Endothelial cell of umbilical vein (primary cell): ENCODE data around the gene PTPRD. TPM values are rescaled to one million over a fixed set of nuclear protein-coding genes. Genes with fewer than 3 reads are reported as not detected.

Source experiments
- BruUV-seq: library from RNA; stranded (reverse); fragments of 400-500 nt; replicated peaks from 2 replicates; lab custom pipeline; 2021; lab: Mats Ljungman, UMichigan
- CTCF ChIA-PET: fragments of 300-600, 350-600 bp; sonication (Branson Sonifier 250); formaldehyde crosslinking; loops from one replicate; lab custom pipeline; 2021; ENCODE audit warnings: antibody characterized with exemption, inconsistent platforms; lab: Charles Lee
- POLR2A ChIA-PET: fragments of 300-600, 350-600 bp; sonication (Branson Sonifier 250); formaldehyde crosslinking; loops from one replicate; lab custom pipeline; 2021; ENCODE audit warnings: antibody characterized with exemption, inconsistent platforms; lab: Charles Lee
- DNase-seq: peaks from one replicate; pipeline ENCODE4 v3.0.0-alpha.2; 2011; ENCODE audit warnings: low read depth, low spot score
- FAIRE-seq: peaks from 2 replicates; lab custom pipeline; 2011; peaks lifted over from hg19 to GRCh38; lab: Jason Lieb, UNC
- H2AFZ ChIP-seq: 2 replicates; pipeline ENCODE4 v1.6.0; 2012; ENCODE audit warnings: low read depth, low read length, control low read depth, inconsistent platforms
- H3K27ac ChIP-seq: 2 replicates; pipeline ENCODE4 v1.5.1; 2011; ENCODE audit warnings: low read depth, mild to moderate bottlenecking, control low read depth, low read length, moderate library complexity; ENCODE audit not compliant: insufficient read depth
- H3K27me3 ChIP-seq, 2 experiments: 2 replicates each; pipeline versions ENCODE4 v1.6.0 to v1.6.1; 2011; ENCODE audit warnings: low read length in 2 of 2, mixed read lengths in 1 of 2; ENCODE audit not compliant: control insufficient read depth in 2 of 2, insufficient read depth in 2 of 2
- H3K36me3 ChIP-seq, 2 experiments: 2 replicates in 1 of 2; 3 replicates in 1 of 2; pipeline ENCODE4 v1.5.1; 2011; ENCODE audit warnings: low read length in 2 of 2, mild to moderate bottlenecking in 1 of 2, moderate library complexity in 1 of 2; ENCODE audit not compliant: control insufficient read depth in 2 of 2, insufficient read depth in 2 of 2; ENCODE audit errors: extremely low read depth in 1 of 2
- H3K4me1 ChIP-seq: 3 replicates; pipeline ENCODE4 v1.5.1; 2011; ENCODE audit warnings: mild to moderate bottlenecking, low read length; ENCODE audit not compliant: control insufficient read depth, insufficient read depth; ENCODE audit errors: extremely low read depth
- H3K4me2 ChIP-seq: 2 replicates; pipeline ENCODE4 v1.6.1; 2011; ENCODE audit warnings: low read length, control low read depth, mixed read lengths; ENCODE audit not compliant: insufficient read depth
- H3K4me3 ChIP-seq, 3 experiments: fragments of 200-600 bp in 1 of 3; sonication (generic), shearing (Covaris generic) in 1 of 3; replicated peaks in 1 of 3; 2 replicates each; pipeline ENCODE4 v1.5.1; 2011 to 2016; ENCODE audit warnings: control low read depth in 3 of 3, low read length in 3 of 3, mild to moderate bottlenecking in 2 of 3, inconsistent platforms in 1 of 3, low read depth in 1 of 3, moderate library complexity in 1 of 3; ENCODE audit not compliant: insufficient read depth in 1 of 3
- H3K79me2 ChIP-seq: 2 replicates; pipeline ENCODE4 v1.6.0; 2012; ENCODE audit warnings: low read length, inconsistent platforms; ENCODE audit not compliant: control insufficient read depth, insufficient read depth
- H3K9ac ChIP-seq: replicated peaks from 2 replicates; pipeline ENCODE3; 2011; ENCODE audit warnings: low read length, control low read depth; ENCODE audit not compliant: insufficient read depth; ENCODE audit errors: extremely low read depth
- H3K9me1 ChIP-seq: replicated peaks from 3 replicates; pipeline ENCODE4 v1.6.0; 2011; ENCODE audit warnings: mild to moderate bottlenecking, low read length; ENCODE audit not compliant: control insufficient read depth, insufficient read depth; ENCODE audit errors: extremely low read depth
- H3K9me3 ChIP-seq: replicated peaks from 2 replicates; pipeline ENCODE4 v1.5.1; 2012; ENCODE audit warnings: low read length, inconsistent platforms; ENCODE audit not compliant: control insufficient read depth, insufficient read depth
- H4K20me1 ChIP-seq: replicated peaks from 2 replicates; pipeline ENCODE3; 2011; ENCODE audit warnings: mild to moderate bottlenecking, low read length; ENCODE audit not compliant: control insufficient read depth, insufficient read depth; ENCODE audit errors: extremely low read depth
- CTCF ChIP-seq, 2 donors: IDR thresholded peaks; 1 replicate in 1 of 2; 2 replicates in 1 of 2; pipeline ENCODE4 v1.5.1; 2011; ENCODE audit warnings: low read length in 2 of 2, mild to moderate bottlenecking in 2 of 2, moderate library complexity in 2 of 2, control low read depth in 1 of 2, inconsistent platforms in 1 of 2, low read depth in 1 of 2; ENCODE audit not compliant: insufficient read depth in 1 of 2; ENCODE audit errors: extremely low read depth in 1 of 2
- EZH2 ChIP-seq: IDR thresholded peaks from 2 replicates; pipeline ENCODE4 v1.6.1; 2012; ENCODE audit warnings: borderline replicate concordance, low read depth, mild to moderate bottlenecking, moderate library complexity, low read length, inconsistent platforms; ENCODE audit not compliant: severe bottlenecking
- FOS ChIP-seq: IDR thresholded peaks from 2 replicates; pipeline ENCODE4 v1.6.1; 2011; ENCODE audit warnings: mild to moderate bottlenecking, low read length, moderate library complexity, borderline replicate concordance; ENCODE audit not compliant: insufficient read depth
- GATA2 ChIP-seq: IDR thresholded peaks from 2 replicates; pipeline ENCODE4 v1.7.0; 2011; ENCODE audit warnings: low read depth, mild to moderate bottlenecking, moderate library complexity, mixed read lengths, low read length; ENCODE audit not compliant: insufficient read length, insufficient read depth
- JUN ChIP-seq: IDR thresholded peaks from 2 replicates; pipeline ENCODE4 v1.6.1; 2011; ENCODE audit warnings: borderline replicate concordance, low read depth; ENCODE audit not compliant: insufficient read length, insufficient read depth
- MYC ChIP-seq: IDR thresholded peaks from one replicate; pipeline ENCODE4 v1.6.1; 2011; ENCODE audit warnings: mild to moderate bottlenecking, low read depth, low read length
- POLR2A ChIP-seq: IDR thresholded peaks from 2 replicates; pipeline ENCODE4 v1.6.1; 2012; ENCODE audit warnings: low read depth, mild to moderate bottlenecking, control low read depth, low read length
- POLR2AphosphoS5 ChIP-seq: IDR thresholded peaks from 2 replicates; pipeline ENCODE4 v1.6.1; 2012; ENCODE audit warnings: low read depth, mild to moderate bottlenecking, control low read depth, low read length, moderate library complexity; ENCODE audit not compliant: insufficient read depth
- dilution Hi-C: fragments of 300-500 bp; cut with MboI; formaldehyde crosslinking; loops from one replicate; pipeline ENCODE4 v1.15.0; 2019; ENCODE audit warnings: low sequenced_read_pairs; ENCODE audit not compliant: extremely low pct_ligation_motif_present
- intact Hi-C: fragments of 100-400 bp; cut with micrococcal nuclease; formaldehyde crosslinking; loops from one replicate; pipeline ENCODE4 v1.10.0; 2022
- polyA plus RNA-seq, 4 experiments: library from polyadenylated mRNA; depleted of rRNA in 3 of 4; stranded (reverse) in 3 of 4; unstranded in 1 of 4; fragments of >200 nt; gene quantifications; 2 replicates each; pipeline versions ENCODE4 v1.2.1 to v1.2.3, GENCODE V29; 2011 to 2012; ENCODE audit warnings: missing spikeins in 1 of 4
- total RNA-seq: library from RNA; stranded (reverse); gene quantifications from 2 replicates; pipeline ENCODE4 v1.2.3, GENCODE V29; 2021
- TF ChIP-seq, protein P1 (sequence below): IDR thresholded peaks from 2 replicates; pipeline ENCODE4 v1.6.1; 2011; ENCODE audit not compliant: insufficient read depth, insufficient read length

The PTPRD gene
- total and polyA plus RNA-seq, 2 donors (not counting 3 experiments of a cell fraction or from before 2014, with no cell fraction given) = 5.5 to 5.7 TPM

DNA sequence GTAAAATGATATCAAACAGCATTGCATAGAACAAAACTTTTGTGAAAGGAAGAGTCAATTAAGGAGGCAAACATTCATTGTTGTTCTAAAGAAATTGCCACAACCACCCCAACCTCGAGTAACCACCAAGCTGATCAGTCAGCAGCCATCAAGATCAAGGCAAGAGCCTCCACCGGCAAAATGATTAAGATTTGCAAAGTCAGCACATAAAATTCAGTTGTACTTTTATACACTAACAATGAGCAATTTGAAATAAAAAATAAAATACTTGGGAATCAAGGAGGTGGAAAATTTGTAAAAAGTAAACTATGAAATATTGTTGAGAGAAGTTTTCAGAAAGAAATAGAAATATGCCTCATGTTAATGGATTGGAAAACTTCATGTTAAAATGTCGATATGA is 1118.5 kb downstream of the PTPRD start:
- dilution Hi-C loops = no loop called here
- intact Hi-C loops = no loop called here

More for the DNA sequence above, 1118.5 kb downstream of the PTPRD start:
- H3K36me3 ChIP-seq = no peaks in the 10 kb centered on the region
- no peak overlapping the region for H2AFZ ChIP-seq
- DNase-seq (no peak), FAIRE-seq (no peak)
- H3K4me3 ChIP-seq = no peak overlapping the region
- H3K4me2 ChIP-seq = no peak overlapping the region
- no peaks in the 10 kb centered on the region for H3K4me1 ChIP-seq
- H3K79me2 ChIP-seq = no peaks in the 10 kb centered on the region
- no peak overlapping the region for H3K9ac ChIP-seq
- H3K9me3 ChIP-seq = peaks cover 2% of the 10 kb centered on the region
- BruUV-seq = no TSS peak
- ChIA-PET POLR2A (no interaction called here), CTCF (no interaction called here)
- no peak overlapping the region for H3K27ac ChIP-seq
- TF ChIP-seq EZH2 (no peak), CTCF (IDR thresholded peaks at IDR 0.05; ENCODE audit: extremely low read depth in 1 of 2, insufficient read depth in 1 of 2, low read depth in 1 of 2, low read length in 2 of 2) (no peak), JUN (no peak), GATA2 (no peak), MYC (no peak), POLR2AphosphoS5 (no peak), FOS (no peak), POLR2A (no peak)
- TF ChIP-seq, protein P1, sequence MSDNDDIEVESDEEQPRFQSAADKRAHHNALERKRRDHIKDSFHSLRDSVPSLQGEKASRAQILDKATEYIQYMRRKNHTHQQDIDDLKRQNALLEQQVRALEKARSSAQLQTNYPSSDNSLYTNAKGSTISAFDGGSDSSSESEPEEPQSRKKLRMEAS = no peak
- H3K9me1 ChIP-seq = no peaks in the 10 kb centered on the region
- no peaks in the 10 kb centered on the region for H3K27me3 ChIP-seq
- H4K20me1 ChIP-seq = no peaks in the 10 kb centered on the region
